Fibroblast of the aortic adventitia (primary cell): ENCODE measurements around the gene PARL. TPM values are rescaled to one million over a fixed set of nuclear protein-coding genes. Genes with fewer than 3 reads are reported as not detected.

ENCODE experiments used
- DNase-seq: peaks from one replicate; pipeline ENCODE4 v3.0.0-alpha.2; 2010; ENCODE audit warnings: low read depth
- H3K4me3 ChIP-seq: 2 replicates; pipeline ENCODE4 v1.5.1; 2011; ENCODE audit warnings: low read depth, mild to moderate bottlenecking, control low read depth, low read length, moderate library complexity
- total RNA-seq: library from RNA; depleted of rRNA; stranded (reverse); fragments of >200 nt; gene quantifications from 2 replicates; pipeline ENCODE4 v1.2.3, GENCODE V29; 2012; ENCODE audit warnings: low replicate concordance
- TF ChIP-seq, protein P1 (sequence below): IDR thresholded peaks from 2 replicates; pipeline ENCODE4 v1.5.1; 2011; ENCODE audit warnings: mild to moderate bottlenecking, low read length, control low read depth, inconsistent platforms; ENCODE audit not compliant: insufficient read depth

PARL gene
- total RNA-seq, 1 donor = 32.7 TPM

DNA sequence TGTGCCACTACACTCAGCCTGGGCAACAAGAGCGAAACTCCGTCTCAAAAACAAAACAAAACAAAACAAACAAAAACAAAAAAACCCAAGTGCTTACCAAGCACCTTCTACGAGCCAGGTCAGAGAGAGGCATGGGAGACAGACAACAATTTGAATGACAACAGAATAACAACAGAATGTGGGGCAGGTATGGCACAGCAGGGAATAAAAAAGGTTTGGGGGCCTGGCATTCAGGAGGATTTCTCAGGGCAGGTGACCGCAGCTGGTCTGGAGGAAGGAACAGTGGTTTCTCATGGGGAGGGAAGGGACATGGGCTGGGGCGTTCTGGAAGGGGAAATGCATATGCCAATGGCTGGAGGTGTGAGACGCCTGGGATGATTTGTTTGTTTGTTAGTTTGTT is 22.5 kb upstream of the PARL start:
- TF ChIP-seq, protein P1, sequence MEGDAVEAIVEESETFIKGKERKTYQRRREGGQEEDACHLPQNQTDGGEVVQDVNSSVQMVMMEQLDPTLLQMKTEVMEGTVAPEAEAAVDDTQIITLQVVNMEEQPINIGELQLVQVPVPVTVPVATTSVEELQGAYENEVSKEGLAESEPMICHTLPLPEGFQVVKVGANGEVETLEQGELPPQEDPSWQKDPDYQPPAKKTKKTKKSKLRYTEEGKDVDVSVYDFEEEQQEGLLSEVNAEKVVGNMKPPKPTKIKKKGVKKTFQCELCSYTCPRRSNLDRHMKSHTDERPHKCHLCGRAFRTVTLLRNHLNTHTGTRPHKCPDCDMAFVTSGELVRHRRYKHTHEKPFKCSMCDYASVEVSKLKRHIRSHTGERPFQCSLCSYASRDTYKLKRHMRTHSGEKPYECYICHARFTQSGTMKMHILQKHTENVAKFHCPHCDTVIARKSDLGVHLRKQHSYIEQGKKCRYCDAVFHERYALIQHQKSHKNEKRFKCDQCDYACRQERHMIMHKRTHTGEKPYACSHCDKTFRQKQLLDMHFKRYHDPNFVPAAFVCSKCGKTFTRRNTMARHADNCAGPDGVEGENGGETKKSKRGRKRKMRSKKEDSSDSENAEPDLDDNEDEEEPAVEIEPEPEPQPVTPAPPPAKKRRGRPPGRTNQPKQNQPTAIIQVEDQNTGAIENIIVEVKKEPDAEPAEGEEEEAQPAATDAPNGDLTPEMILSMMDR = no peak
- no peak overlapping the region for H3K4me3 ChIP-seq
- DNase-seq = no peak

DNA sequence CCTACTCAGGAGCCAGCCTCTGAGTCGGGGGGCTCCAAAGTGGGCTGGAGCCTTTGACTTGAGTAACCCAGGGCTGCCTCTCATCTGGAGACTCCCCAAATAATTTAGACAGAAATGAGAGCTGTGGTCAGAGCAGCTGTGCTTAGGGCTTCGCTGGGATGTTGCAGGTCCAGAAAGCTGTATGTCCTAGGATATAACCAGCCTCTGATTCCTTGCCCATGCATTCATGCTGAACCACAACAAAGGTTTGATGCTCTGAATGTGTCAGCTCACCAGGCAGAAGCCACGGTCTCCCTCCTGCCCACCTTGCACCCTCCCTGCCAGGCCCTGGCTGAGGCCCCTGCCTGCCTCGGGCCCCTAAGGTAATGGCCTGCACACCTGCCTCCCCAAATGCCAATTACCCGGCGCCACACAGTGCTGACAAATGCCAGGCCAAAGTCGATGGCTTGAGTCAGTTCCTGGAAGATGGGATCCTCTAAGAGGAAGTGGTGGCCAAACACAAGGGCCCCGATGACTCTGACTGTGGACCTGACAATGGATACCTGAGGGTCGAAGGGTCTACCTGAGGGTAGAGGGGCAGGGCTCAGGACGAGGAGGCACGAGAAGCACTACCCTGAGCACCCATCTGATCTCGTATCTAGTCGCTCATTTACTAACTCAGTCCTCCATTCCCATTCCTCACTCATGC is 21.7 kb upstream of the PARL start:
- no peak overlapping the region for H3K4me3 ChIP-seq
- DNase-seq = no peak
- TF ChIP-seq, protein P1 = no peak

DNA sequence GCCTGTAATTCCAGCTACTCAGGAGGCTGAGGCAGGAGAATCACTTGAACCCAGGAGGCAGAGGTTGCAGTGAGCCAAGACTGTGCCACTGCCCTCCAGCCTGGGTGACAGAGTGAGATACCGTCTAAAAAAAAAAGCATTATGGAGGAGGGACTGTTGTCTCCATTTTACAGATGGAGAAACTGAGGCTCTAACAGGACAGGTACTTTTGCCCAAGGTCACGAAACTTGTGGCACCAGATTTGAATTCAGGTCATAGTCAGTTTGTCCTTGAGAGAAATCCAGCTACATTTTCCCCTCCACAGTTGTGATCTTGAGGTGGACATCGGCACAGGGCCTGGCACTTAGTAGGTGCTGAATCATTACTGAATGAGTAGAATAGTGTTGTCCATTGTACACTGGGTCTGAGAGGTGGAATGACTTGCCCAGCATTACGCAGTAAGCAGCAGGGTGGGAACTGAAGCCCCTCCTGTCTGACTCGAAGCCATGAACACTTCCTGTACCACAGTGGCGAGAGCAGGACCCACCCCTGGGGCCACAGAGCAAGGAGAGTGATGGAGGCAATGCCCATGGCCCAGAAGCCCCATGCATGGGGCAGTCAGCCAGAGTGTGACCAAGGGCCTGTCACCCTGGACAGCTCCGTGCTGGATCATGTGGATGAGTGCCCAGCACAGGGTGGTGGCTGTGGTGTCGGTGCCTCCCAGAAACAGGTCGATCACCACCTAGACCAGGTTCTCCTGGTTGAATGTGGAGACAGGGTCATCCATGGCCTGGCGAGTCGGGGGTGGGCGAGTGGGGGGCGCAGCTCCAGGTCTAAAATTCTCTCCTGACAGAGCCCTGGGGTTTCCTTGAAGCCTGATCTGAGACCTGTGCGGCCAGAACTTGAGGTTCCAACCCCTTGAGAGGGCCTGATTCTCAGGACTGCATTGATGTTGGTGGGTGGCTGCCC is 20.4 kb upstream of the PARL start:
- DNase-seq = no peak
- H3K4me3 ChIP-seq = no peak overlapping the region
- TF ChIP-seq, protein P1 = no peak

DNA sequence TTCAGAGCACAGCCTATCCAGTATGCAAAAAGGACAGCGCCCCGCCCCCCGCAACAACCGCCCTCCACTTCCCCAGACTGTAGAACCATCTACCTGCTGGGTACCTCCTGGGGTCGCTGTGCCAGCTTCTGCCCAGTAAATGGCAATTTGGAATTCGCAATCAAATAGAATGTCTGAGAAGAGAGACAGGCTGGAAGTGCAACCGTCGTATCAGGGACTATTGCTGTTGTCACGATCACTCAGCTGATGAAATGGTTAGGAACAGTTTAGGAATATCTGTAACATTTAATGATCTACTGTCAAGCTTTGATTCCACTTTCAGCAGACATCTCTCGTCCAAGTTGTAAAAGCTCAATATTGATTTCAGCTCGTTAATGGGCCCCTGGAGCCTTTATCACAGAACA is 13.3 kb upstream of the PARL start:
- DNase-seq = no peak
- H3K4me3 ChIP-seq = no peak overlapping the region
- TF ChIP-seq, protein P1 = no peak

DNA sequence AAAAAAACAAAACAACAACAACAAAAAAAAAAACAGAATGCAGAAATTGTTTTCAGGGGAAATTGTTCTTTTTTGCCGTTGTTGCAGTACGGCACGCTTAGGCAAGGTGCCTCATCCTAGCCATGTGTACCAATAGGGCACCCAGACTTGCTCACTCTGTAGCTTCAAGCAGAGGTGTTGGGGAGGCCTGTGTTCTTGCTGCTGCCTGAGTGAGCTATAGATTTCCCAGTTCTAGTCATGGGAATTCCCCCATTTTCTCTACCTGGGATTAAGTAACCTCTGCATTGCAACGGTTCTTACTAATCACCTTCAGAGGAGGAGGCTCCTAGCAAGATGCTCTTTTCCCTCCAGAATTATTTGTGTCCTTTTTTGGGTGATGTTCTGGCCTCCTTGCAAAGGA is 12.9 kb upstream of the PARL start:
- DNase-seq = no peak
- TF ChIP-seq, protein P1 = no peak
- no peak overlapping the region for H3K4me3 ChIP-seq

DNA sequence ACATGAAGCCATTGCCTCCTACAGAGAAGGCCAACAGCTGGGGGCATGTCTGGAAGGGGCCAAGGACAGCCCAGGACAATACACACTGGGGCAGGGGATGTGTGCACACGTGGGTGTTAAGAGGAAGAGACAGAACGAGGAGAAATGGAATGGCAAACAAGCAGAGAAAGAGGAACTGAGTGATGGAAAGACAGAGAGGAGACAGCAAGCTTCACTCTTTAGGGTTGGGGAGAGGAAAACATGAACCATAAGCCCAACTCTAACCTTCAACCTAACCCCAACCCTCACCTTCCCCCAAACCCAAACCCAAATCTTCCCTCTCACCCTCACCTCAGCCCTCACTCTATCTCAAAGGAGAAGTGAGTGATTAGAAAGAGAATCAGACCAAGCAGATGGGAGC is 11.9 kb upstream of the PARL start:
- TF ChIP-seq, protein P1 = no peak
- no peak for DNase-seq
- no peak overlapping the region for H3K4me3 ChIP-seq
